Adrenal gland (tissue), 5 donors: ENCODE data around the gene COPG1.

ENCODE experiments used
- POLR2A ChIP-seq, 2 donors: fragments of 450-650 bp; IDR thresholded peaks; one replicate each; pipeline ENCODE4 v1.6.1; 2017; ENCODE audit warnings: antibody characterized with exemption in 2 of 2, mild to moderate bottlenecking in 2 of 2, moderate library complexity in 1 of 2
- TF ChIP-seq, protein P1 (sequence below), 6 experiments: fragments of 450-650 bp in 4 of 6; fragments of 200-600 bp in 2 of 6; sonication (generic) in 1 of 6; IDR thresholded peaks; 1 replicate in 5 of 6; 2 replicates in 1 of 6; pipeline versions ENCODE4 v1.5.1 to v1.8.0; 2016 to 2021; ENCODE audit warnings: antibody characterized with exemption in 6 of 6, mild to moderate bottlenecking in 2 of 6, moderate library complexity in 1 of 6
- donor health status: DM: no; HTN: no; CAD: no.

GRCh38 chr3:129314386-129315222 lies 65.2 kb downstream of the COPG1 start:
- TF ChIP-seq, protein P1, sequence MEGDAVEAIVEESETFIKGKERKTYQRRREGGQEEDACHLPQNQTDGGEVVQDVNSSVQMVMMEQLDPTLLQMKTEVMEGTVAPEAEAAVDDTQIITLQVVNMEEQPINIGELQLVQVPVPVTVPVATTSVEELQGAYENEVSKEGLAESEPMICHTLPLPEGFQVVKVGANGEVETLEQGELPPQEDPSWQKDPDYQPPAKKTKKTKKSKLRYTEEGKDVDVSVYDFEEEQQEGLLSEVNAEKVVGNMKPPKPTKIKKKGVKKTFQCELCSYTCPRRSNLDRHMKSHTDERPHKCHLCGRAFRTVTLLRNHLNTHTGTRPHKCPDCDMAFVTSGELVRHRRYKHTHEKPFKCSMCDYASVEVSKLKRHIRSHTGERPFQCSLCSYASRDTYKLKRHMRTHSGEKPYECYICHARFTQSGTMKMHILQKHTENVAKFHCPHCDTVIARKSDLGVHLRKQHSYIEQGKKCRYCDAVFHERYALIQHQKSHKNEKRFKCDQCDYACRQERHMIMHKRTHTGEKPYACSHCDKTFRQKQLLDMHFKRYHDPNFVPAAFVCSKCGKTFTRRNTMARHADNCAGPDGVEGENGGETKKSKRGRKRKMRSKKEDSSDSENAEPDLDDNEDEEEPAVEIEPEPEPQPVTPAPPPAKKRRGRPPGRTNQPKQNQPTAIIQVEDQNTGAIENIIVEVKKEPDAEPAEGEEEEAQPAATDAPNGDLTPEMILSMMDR (IDR thresholded peaks at IDR 0.05) = peak in 1 of 6 experiments; percentile 1
- TF ChIP-seq POLR2A (IDR thresholded peaks at IDR 0.05) = no peak
